NT2/D1 (cell line): Measurements from ENCODE around the gene OR5AN1.

ENCODE experiments used
- YY1 ChIP-seq: IDR thresholded peaks from 2 replicates; pipeline ENCODE4 v1.6.1; 2011; ENCODE audit not compliant: insufficient read length, insufficient read depth
- ZNF274 ChIP-seq: IDR thresholded peaks from 2 replicates; pipeline ENCODE4 v1.6.1; 2011; ENCODE audit warnings: mild to moderate bottlenecking, low read depth, low read length

DNA sequence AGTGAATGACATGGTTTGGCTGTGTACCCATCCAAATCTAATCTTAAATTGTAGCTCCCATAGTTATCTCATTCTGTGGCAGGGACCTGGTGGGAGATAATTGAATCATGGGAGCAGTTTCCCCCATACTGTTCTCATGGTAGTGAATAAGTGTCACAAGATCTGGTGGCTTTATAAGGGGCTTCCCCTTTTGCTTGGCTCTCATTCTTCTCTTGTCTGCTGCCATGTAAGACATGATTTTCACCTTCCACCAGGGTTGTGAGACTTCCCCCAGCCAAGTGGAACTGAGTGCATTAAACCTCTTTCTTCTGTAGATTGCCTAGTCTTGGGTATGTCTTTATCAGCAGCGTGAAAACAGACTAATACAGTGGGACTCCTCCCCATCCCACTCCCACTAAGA lies 56.4 kb downstream of the OR5AN1 start:
- TF ChIP-seq YY1 (no peak), ZNF274 (no peak)
